ENCODE data around the gene NAALADL1. TPM values are rescaled to one million over a fixed set of nuclear protein-coding genes. Genes with fewer than 3 reads are reported as not detected.

NAALADL1 gene
- total RNA-seq, 1 experiment from 2014 or later: not detected

GRCh38 chr11:65065851-65066250 lies 7.5 kb upstream of the NAALADL1 start:
- DNase-seq (ENCODE audit: low read depth, low spot score) (no peak), ATAC-seq (no peak)
- H2AFZ ChIP-seq (ENCODE audit: low read depth, low read length, poor library complexity, severe bottlenecking): no peak overlapping the region
- no peaks in the 10 kb centered on the region for H3K79me2 ChIP-seq (ENCODE audit: insufficient read depth, low read length)
- CTCF ChIA-PET: no interaction called here
- H3K9ac ChIP-seq (ENCODE audit: low read length): no peak overlapping the region
- no peak overlapping the region for H3K4me3 ChIP-seq (replicated peaks in 1 of 2; ENCODE audit: low read depth in 1 of 2, low read length in 2 of 2)
- no peaks in the 10 kb centered on the region for H3K4me1 ChIP-seq (ENCODE audit: control insufficient read depth in 1 of 2, insufficient read depth in 2 of 2, low read length in 2 of 2)
- H3K9me3 ChIP-seq (ENCODE audit: control insufficient read depth in 1 of 2, insufficient read depth in 1 of 2, low read depth in 1 of 2, low read length in 2 of 2): no peaks in the 10 kb centered on the region
- no peaks in the 10 kb centered on the region for H3K36me3 ChIP-seq (ENCODE audit: control insufficient read depth in 1 of 2, insufficient read depth in 2 of 2, low read length in 2 of 2)
- TF ChIP-seq ATF3 (IDR thresholded peaks at IDR 0.05): no peak
- no peak overlapping the region for H3K4me2 ChIP-seq (ENCODE audit: low read length)
- H3K27me3 ChIP-seq (ENCODE audit: insufficient read depth, low read length): no peaks in the 10 kb centered on the region
- BruUV-seq (replicated peaks): no TSS peak
- POLR2A ChIA-PET: no interaction called here
- intact Hi-C loops (cut with micrococcal nuclease): no loop called here
- no peaks in the 10 kb centered on the region for H3K9me2 ChIP-seq (ENCODE audit: insufficient read depth)
- RAD21 ChIA-PET (ENCODE audit: low non-redundant PET in 1 of 2, low total read pairs in 2 of 2, uncharacterized antibody in 2 of 2, unreplicated experiment in 2 of 2): no interaction called here
- H4K20me1 ChIP-seq (ENCODE audit: insufficient read depth): no peaks in the 10 kb centered on the region
- H3K27ac ChIP-seq (ENCODE audit: low read depth, low read length): no peak overlapping the region

GRCh38 chr11:65064847-65065240 lies 6.5 kb upstream of the NAALADL1 start:
- no peak for DNase-seq (ENCODE audit: low read depth, low spot score)
- BruUV-seq (replicated peaks): no TSS peak
- no peak overlapping the region for H2AFZ ChIP-seq (ENCODE audit: low read depth, low read length, poor library complexity, severe bottlenecking)
- no peaks in the 10 kb centered on the region for H3K27me3 ChIP-seq (ENCODE audit: insufficient read depth, low read length)
- no peaks in the 10 kb centered on the region for H3K4me1 ChIP-seq (ENCODE audit: control insufficient read depth in 1 of 2, insufficient read depth in 2 of 2, low read length in 2 of 2)
- CTCF ChIA-PET: no interaction called here
- intact Hi-C loops (cut with micrococcal nuclease): no loop called here
- no peak overlapping the region for H3K27ac ChIP-seq (ENCODE audit: low read depth, low read length)
- H3K9me2 ChIP-seq (ENCODE audit: insufficient read depth): no peaks in the 10 kb centered on the region
- H3K9ac ChIP-seq (ENCODE audit: low read length): no peak overlapping the region
- no peak overlapping the region for H3K4me3 ChIP-seq (replicated peaks in 1 of 2; ENCODE audit: low read depth in 1 of 2, low read length in 2 of 2)
- H4K20me1 ChIP-seq (ENCODE audit: insufficient read depth): no peaks in the 10 kb centered on the region
- H3K79me2 ChIP-seq (ENCODE audit: insufficient read depth, low read length): no peaks in the 10 kb centered on the region
- RAD21 ChIA-PET (ENCODE audit: low non-redundant PET in 1 of 2, low total read pairs in 2 of 2, uncharacterized antibody in 2 of 2, unreplicated experiment in 2 of 2): no interaction called here
- no peak for ATAC-seq
- no peaks in the 10 kb centered on the region for H3K36me3 ChIP-seq (ENCODE audit: control insufficient read depth in 1 of 2, insufficient read depth in 2 of 2, low read length in 2 of 2)
- H3K4me2 ChIP-seq (ENCODE audit: low read length): no peak overlapping the region
- POLR2A ChIA-PET: no interaction called here
- no peaks in the 10 kb centered on the region for H3K9me3 ChIP-seq (ENCODE audit: control insufficient read depth in 1 of 2, insufficient read depth in 1 of 2, low read depth in 1 of 2, low read length in 2 of 2)
- TF ChIP-seq CEBPB (IDR thresholded peaks at IDR 0.05; ENCODE audit: low read depth) (no peak), RAD21 (IDR thresholded peaks at IDR 0.05; ENCODE audit: low read depth) (no peak), TCF7L2 (IDR thresholded peaks at IDR 0.05; ENCODE audit: borderline replicate concordance, extremely low read depth, insufficient read depth, insufficient read length) (no peak), ZNF274 (IDR thresholded peaks at IDR 0.05; ENCODE audit: low read depth, low read length) (no peak), SRF (IDR thresholded peaks at IDR 0.05; ENCODE audit: low read depth) (no peak), SP1 (IDR thresholded peaks at IDR 0.05; ENCODE audit: low read depth) (no peak), CTCF (IDR thresholded peaks at IDR 0.05 in 2 of 3, conservative IDR thresholded peaks at IDR 0.05 in 1 of 3; ENCODE audit: borderline replicate concordance in 1 of 3, insufficient read depth in 1 of 3, low read depth in 2 of 3, low read length in 2 of 3) (no peak), YY1 (IDR thresholded peaks at IDR 0.05; ENCODE audit: extremely low read depth, insufficient replicate concordance, low read depth, low read length) (no peak), EGR1 (IDR thresholded peaks at IDR 0.05; ENCODE audit: low read depth) (no peak), CBX3 (IDR thresholded peaks at IDR 0.05; ENCODE audit: low read depth) (no peak), ATF3 (IDR thresholded peaks at IDR 0.05) (no peak), POLR2AphosphoS5 (IDR thresholded peaks at IDR 0.05; ENCODE audit: low read depth, low read length) (no peak), ELF1 (IDR thresholded peaks at IDR 0.05; ENCODE audit: borderline replicate concordance, low read depth) (no peak), FOSL1 (IDR thresholded peaks at IDR 0.05; ENCODE audit: low read depth) (no peak), SIN3A (IDR thresholded peaks at IDR 0.05; ENCODE audit: low read depth) (no peak), EZH2 (IDR thresholded peaks at IDR 0.05) (no peak), REST (IDR thresholded peaks at IDR 0.05; ENCODE audit: low read depth) (no peak)
